GM12878 (cell line): ENCODE measurements around the gene NOL7.

Experiments used
- CREB1 ChIP-seq: IDR thresholded peaks from 2 replicates; pipeline ENCODE4 v1.6.1; 2012; ENCODE audit warnings: low read depth, mild to moderate bottlenecking, inconsistent platforms
- JUNB ChIP-seq: IDR thresholded peaks from 2 replicates; pipeline ENCODE4 v1.6.1; 2016; ENCODE audit warnings: antibody characterized with exemption, mild to moderate bottlenecking
- MXI1 ChIP-seq: fragments of 150-350 bp; IDR thresholded peaks from 2 replicates; pipeline ENCODE4 v1.6.1; 2011; ENCODE audit warnings: low read depth, mild to moderate bottlenecking, inconsistent platforms, low read length, improper control_type of control experiment
- POLR2AphosphoS5 ChIP-seq: IDR thresholded peaks from 2 replicates; pipeline ENCODE4 v1.6.1; 2011; ENCODE audit warnings: mild to moderate bottlenecking, low read length, inconsistent platforms
- RB1 ChIP-seq: fragments of 450-650 bp; formaldehyde crosslinking; IDR thresholded peaks from 2 replicates; pipeline ENCODE4 v1.6.1; 2017; ENCODE audit warnings: mild to moderate bottlenecking, borderline replicate concordance
- REST ChIP-seq: IDR thresholded peaks from 2 replicates; pipeline ENCODE4 v1.6.1; 2012; ENCODE audit warnings: mild to moderate bottlenecking, low read depth, low read length
- YY1 ChIP-seq: IDR thresholded peaks from 2 replicates; pipeline ENCODE4 v1.6.1; 2011; ENCODE audit warnings: low read depth, mild to moderate bottlenecking, low read length
- ZBTB40 ChIP-seq: fragments of 450-650 bp; IDR thresholded peaks from 2 replicates; pipeline ENCODE4 v1.6.1; 2016; ENCODE audit warnings: mild to moderate bottlenecking, moderate library complexity, borderline replicate concordance
- TF ChIP-seq, protein P1 (sequence below): fragments of 450-650 bp; IDR thresholded peaks from 2 replicates; pipeline ENCODE4 v1.6.1; 2018; ENCODE audit warnings: mild to moderate bottlenecking, low read depth, moderate library complexity; ENCODE audit not compliant: partially characterized antibody
- TF ChIP-seq, protein P2 (sequence below): IDR thresholded peaks from 2 replicates; pipeline ENCODE4 v1.6.1; 2011; ENCODE audit warnings: borderline replicate concordance, low read depth, mild to moderate bottlenecking, moderate library complexity, low read length; ENCODE audit not compliant: insufficient read depth, poor library complexity, severe bottlenecking
- TF ChIP-seq, protein P3 (sequence below), 3 experiments: IDR thresholded peaks in 2 of 3; conservative IDR thresholded peaks in 1 of 3; 2 replicates each; pipeline ENCODE4 v1.5.1; 2011; ENCODE audit warnings: low read depth in 3 of 3, low read length in 3 of 3, mild to moderate bottlenecking in 3 of 3, control low read depth in 2 of 3, moderate library complexity in 2 of 3, inconsistent platforms in 1 of 3, mixed read lengths in 1 of 3; ENCODE audit not compliant: control insufficient read depth in 2 of 3, insufficient read depth in 1 of 3; ENCODE audit errors: extremely low read depth in 1 of 3

GRCh38 chr6:13641315-13641714 is 26.2 kb downstream of the NOL7 start:
- TF ChIP-seq, protein P1, sequence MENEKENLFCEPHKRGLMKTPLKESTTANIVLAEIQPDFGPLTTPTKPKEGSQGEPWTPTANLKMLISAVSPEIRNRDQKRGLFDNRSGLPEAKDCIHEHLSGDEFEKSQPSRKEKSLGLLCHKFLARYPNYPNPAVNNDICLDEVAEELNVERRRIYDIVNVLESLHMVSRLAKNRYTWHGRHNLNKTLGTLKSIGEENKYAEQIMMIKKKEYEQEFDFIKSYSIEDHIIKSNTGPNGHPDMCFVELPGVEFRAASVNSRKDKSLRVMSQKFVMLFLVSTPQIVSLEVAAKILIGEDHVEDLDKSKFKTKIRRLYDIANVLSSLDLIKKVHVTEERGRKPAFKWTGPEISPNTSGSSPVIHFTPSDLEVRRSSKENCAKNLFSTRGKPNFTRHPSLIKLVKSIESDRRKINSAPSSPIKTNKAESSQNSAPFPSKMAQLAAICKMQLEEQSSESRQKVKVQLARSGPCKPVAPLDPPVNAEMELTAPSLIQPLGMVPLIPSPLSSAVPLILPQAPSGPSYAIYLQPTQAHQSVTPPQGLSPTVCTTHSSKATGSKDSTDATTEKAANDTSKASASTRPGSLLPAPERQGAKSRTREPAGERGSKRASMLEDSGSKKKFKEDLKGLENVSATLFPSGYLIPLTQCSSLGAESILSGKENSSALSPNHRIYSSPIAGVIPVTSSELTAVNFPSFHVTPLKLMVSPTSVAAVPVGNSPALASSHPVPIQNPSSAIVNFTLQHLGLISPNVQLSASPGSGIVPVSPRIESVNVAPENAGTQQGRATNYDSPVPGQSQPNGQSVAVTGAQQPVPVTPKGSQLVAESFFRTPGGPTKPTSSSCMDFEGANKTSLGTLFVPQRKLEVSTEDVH = no peak
- no peak for TF ChIP-seq ZBTB40
- TF ChIP-seq, protein P2, sequence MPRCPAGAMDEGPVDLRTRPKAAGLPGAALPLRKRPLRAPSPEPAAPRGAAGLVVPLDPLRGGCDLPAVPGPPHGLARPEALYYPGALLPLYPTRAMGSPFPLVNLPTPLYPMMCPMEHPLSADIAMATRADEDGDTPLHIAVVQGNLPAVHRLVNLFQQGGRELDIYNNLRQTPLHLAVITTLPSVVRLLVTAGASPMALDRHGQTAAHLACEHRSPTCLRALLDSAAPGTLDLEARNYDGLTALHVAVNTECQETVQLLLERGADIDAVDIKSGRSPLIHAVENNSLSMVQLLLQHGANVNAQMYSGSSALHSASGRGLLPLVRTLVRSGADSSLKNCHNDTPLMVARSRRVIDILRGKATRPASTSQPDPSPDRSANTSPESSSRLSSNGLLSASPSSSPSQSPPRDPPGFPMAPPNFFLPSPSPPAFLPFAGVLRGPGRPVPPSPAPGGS = no peak
- TF ChIP-seq RB1 = no peak
- TF ChIP-seq, protein P3, sequence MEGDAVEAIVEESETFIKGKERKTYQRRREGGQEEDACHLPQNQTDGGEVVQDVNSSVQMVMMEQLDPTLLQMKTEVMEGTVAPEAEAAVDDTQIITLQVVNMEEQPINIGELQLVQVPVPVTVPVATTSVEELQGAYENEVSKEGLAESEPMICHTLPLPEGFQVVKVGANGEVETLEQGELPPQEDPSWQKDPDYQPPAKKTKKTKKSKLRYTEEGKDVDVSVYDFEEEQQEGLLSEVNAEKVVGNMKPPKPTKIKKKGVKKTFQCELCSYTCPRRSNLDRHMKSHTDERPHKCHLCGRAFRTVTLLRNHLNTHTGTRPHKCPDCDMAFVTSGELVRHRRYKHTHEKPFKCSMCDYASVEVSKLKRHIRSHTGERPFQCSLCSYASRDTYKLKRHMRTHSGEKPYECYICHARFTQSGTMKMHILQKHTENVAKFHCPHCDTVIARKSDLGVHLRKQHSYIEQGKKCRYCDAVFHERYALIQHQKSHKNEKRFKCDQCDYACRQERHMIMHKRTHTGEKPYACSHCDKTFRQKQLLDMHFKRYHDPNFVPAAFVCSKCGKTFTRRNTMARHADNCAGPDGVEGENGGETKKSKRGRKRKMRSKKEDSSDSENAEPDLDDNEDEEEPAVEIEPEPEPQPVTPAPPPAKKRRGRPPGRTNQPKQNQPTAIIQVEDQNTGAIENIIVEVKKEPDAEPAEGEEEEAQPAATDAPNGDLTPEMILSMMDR (IDR thresholded peaks at IDR 0.05 in 2 of 3, conservative IDR thresholded peaks at IDR 0.05 in 1 of 3; ENCODE audit: control insufficient read depth in 2 of 3, extremely low read depth in 1 of 3, insufficient read depth in 1 of 3, low read depth in 3 of 3, low read length in 3 of 3) = no peak
- TF ChIP-seq POLR2AphosphoS5 = no peak
- no peak for TF ChIP-seq REST
- no peak for TF ChIP-seq YY1
- no peak for TF ChIP-seq CREB1
- TF ChIP-seq MXI1 = no peak
- no peak for TF ChIP-seq JUNB
